ENCODE measurements around the gene CDKN1A.
"Not testable (repeated sequence)": the region's sequence is repeated elsewhere in the genome, so short reads cannot be mapped to it uniquely, and the experiment has no call there.

CDKN1A gene

GRCh38 chr6:36702656-36703055 lies 24.1 kb downstream of the CDKN1A start:
- Histone ChIP-seq H2BK120ac (ENCODE audit: low read depth, low read length) (no peak overlapping the region), H3K4me1 (ENCODE audit: control insufficient read depth, low read depth, low read length) (no peaks in the 10 kb centered on the region), H2BK5ac (ENCODE audit: low read length) (no peak overlapping the region), H2BK15ac (replicated peaks; ENCODE audit: low read depth) (no peak overlapping the region), H3K79me1 (ENCODE audit: low read length) (no peaks in the 10 kb centered on the region), H3K36me3 (ENCODE audit: control insufficient read depth, insufficient read depth, low read length) (no peaks in the 10 kb centered on the region), H3K23ac (ENCODE audit: low read length) (no peak overlapping the region), H3K18ac (ENCODE audit: low read length) (no peak overlapping the region), H3K27ac (ENCODE audit: low read depth, low read length) (no peak overlapping the region), H4K5ac (ENCODE audit: low read length) (no peak overlapping the region), H3K9ac (ENCODE audit: low read length) (no peak overlapping the region), H3K56ac (ENCODE audit: low read length) (no peak overlapping the region), H3K27me3 (ENCODE audit: insufficient read depth, low read length, poor library complexity) (no peaks in the 10 kb centered on the region), H3K79me2 (ENCODE audit: control insufficient read depth, insufficient read depth, low read length) (no peaks in the 10 kb centered on the region), H3K4me2 (ENCODE audit: low read length) (no peak overlapping the region), H4K8ac (ENCODE audit: low read depth, low read length) (no peak overlapping the region), H3K4me3 (ENCODE audit: low read length) (no peak overlapping the region), H2AK5ac (ENCODE audit: low read length) (no peak overlapping the region), H3K4ac (ENCODE audit: low read depth, low read length) (no peak overlapping the region)
- WGBS (ENCODE audit: extremely low coverage, insufficient coverage, low lambda C conversion rate) = no CpG with 5 or more reads among the region's 3 CpGs
- DNase-seq = no peak

DNA sequence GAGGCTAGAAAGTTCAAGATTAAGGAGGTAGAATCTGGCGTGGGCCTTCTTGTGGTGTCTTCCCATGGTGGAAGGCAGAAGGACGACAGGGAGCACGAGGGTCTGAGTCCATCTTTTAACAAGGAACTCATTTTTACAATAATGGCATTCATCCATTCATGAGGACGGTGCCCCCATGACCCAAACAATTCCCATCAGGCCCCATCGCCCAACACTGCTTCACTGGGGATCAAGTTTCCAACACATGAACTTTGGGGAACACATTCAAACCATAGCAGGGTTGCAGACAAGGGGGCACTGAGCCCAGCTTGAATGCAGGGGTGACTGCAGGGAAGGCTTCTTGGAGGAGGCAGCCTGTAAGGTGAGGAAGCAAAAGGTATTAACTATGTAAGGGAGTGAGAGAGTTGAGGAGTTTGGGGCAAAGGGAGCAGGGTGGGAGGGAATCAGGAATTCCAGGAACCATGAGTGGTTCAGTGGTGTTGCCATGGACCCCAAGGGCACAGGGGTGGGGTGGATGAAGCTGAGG lies 24.6 kb downstream of the CDKN1A start:
- Histone ChIP-seq H3K27ac (ENCODE audit: low read depth, low read length) (no peak overlapping the region), H3K9ac (ENCODE audit: low read length) (no peak overlapping the region), H3K4me2 (ENCODE audit: low read length) (no peak overlapping the region), H3K79me1 (ENCODE audit: low read length) (no peaks in the 10 kb centered on the region), H2BK5ac (ENCODE audit: low read length) (no peak overlapping the region), H3K18ac (ENCODE audit: low read length) (no peak overlapping the region), H3K27me3 (ENCODE audit: insufficient read depth, low read length, poor library complexity) (no peaks in the 10 kb centered on the region), H3K56ac (ENCODE audit: low read length) (no peak overlapping the region), H4K8ac (ENCODE audit: low read depth, low read length) (no peak overlapping the region), H2BK120ac (ENCODE audit: low read depth, low read length) (no peak overlapping the region), H3K79me2 (ENCODE audit: control insufficient read depth, insufficient read depth, low read length) (no peaks in the 10 kb centered on the region), H3K36me3 (ENCODE audit: control insufficient read depth, insufficient read depth, low read length) (no peaks in the 10 kb centered on the region), H4K5ac (ENCODE audit: low read length) (no peak overlapping the region), H3K4me1 (ENCODE audit: control insufficient read depth, low read depth, low read length) (no peaks in the 10 kb centered on the region), H3K4me3 (ENCODE audit: low read length) (no peak overlapping the region), H3K4ac (ENCODE audit: low read depth, low read length) (no peak overlapping the region), H3K23ac (ENCODE audit: low read length) (peak overlapping the region; percentile 80), H2BK15ac (replicated peaks; ENCODE audit: low read depth) (no peak overlapping the region), H2AK5ac (ENCODE audit: low read length) (no peak overlapping the region)
- no CpG with 5 or more reads among the region's 5 CpGs for whole genome bisulfite sequencing (ENCODE audit: extremely low coverage, insufficient coverage, low lambda C conversion rate)
- DNase-seq = no peak

DNA sequence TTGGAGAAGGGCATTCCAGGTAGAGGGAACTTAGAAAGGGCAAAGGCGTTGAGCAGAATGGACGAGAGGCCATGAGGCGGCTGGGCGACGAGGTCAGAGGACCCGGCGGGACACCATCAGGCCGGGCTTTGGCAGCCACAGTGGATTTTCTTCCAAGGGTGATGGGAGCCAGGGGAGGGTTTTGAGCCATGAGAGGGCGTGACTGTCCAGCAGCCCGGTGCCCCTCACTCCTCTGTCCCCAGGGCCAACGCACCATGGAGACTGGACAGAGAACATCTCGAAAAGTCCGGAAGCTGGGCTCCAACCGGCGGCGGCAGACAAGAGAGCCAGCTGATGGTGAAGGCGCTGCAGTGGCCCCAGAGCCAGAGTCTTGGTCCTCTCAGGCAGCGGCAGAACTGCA lies 25.5 kb downstream of the CDKN1A start:
- Histone ChIP-seq H3K23ac (ENCODE audit: low read length) (no peak overlapping the region), H4K8ac (ENCODE audit: low read depth, low read length) (no peak overlapping the region), H2BK15ac (replicated peaks; ENCODE audit: low read depth) (no peak overlapping the region), H3K18ac (ENCODE audit: low read length) (no peak overlapping the region), H2AK5ac (ENCODE audit: low read length) (no peak overlapping the region), H3K36me3 (ENCODE audit: control insufficient read depth, insufficient read depth, low read length) (no peaks in the 10 kb centered on the region), H4K5ac (ENCODE audit: low read length) (no peak overlapping the region), H3K79me1 (ENCODE audit: low read length) (no peaks in the 10 kb centered on the region), H3K4me1 (ENCODE audit: control insufficient read depth, low read depth, low read length) (no peaks in the 10 kb centered on the region), H3K4me3 (ENCODE audit: low read length) (no peak overlapping the region), H3K4me2 (ENCODE audit: low read length) (no peak overlapping the region), H2BK5ac (ENCODE audit: low read length) (no peak overlapping the region), H3K56ac (ENCODE audit: low read length) (no peak overlapping the region), H3K27me3 (ENCODE audit: insufficient read depth, low read length, poor library complexity) (no peaks in the 10 kb centered on the region), H3K27ac (ENCODE audit: low read depth, low read length) (no peak overlapping the region), H3K4ac (ENCODE audit: low read depth, low read length) (no peak overlapping the region), H3K9ac (ENCODE audit: low read length) (no peak overlapping the region), H2BK120ac (ENCODE audit: low read depth, low read length) (no peak overlapping the region), H3K79me2 (ENCODE audit: control insufficient read depth, insufficient read depth, low read length) (no peaks in the 10 kb centered on the region)
- DNase-seq = no peak
- WGBS (ENCODE audit: extremely low coverage, insufficient coverage, low lambda C conversion rate) = no CpG with 5 or more reads among the region's 18 CpGs

DNA sequence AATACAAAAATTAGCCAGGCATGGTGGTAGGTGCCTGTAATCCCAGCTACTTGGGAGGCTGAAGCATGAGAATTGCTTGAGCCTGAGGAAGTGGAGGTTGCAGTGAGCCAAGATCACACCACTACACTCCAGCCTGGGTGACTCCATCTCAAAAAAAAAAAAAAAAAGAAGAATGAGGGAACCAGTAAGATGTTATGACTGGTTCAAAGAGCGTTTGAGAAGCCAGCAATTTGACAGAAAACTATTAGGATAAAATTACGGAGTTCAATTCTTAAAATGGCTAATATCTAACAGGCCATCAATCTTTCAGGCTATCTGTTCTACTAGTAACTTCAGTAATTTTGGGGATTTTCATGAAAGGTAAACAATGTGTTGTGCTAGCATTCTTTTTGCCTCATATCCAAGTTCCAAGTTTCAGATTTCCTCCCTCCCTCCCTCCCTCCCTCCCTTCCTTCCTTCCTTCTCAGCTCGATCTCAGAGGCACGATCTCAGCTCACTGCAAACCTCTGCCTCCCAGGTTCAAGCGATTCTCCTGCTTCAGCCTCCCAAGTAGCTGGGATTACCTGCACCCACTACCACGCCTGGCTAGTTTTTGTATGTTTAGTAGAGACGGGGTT lies 26.6 kb downstream of the CDKN1A start:
- no CpG with 5 or more reads among the region's 7 CpGs for WGBS (ENCODE audit: extremely low coverage, insufficient coverage, low lambda C conversion rate)
- not testable (repeated sequence) for DNase-seq

DNA sequence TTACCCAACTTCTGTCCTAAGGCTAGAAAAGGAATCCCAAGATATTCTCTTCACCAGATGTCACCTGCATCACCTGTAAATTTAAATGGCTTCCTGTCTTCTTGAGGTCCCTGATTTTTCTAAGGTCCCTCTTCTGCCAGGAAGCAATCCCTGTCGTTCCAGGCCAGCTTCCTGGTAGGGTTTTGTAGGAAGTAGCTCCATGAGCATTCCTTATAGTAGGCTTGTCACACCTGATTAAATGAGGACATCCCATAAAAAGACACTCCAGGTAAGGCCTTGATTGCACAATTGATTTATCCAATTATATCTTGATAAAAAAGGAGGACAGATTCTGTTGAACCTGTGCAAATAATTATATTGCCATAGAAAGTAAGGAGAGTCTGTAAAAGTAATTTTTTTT lies 27.8 kb downstream of the CDKN1A start:
- no peaks in the 10 kb centered on the region for H3K27me3 ChIP-seq (ENCODE audit: insufficient read depth, low read length, poor library complexity)
- H3K56ac ChIP-seq (ENCODE audit: low read length) = no peak overlapping the region
- WGBS (ENCODE audit: extremely low coverage, insufficient coverage, low lambda C conversion rate) = no CpG with 5 or more reads among the region's 1 CpG
- H3K79me1 ChIP-seq (ENCODE audit: low read length) = no peaks in the 10 kb centered on the region
- no peak overlapping the region for H2BK5ac ChIP-seq (ENCODE audit: low read length)
- H3K4me3 ChIP-seq (ENCODE audit: low read length) = no peak overlapping the region
- no peak overlapping the region for H2BK15ac ChIP-seq (replicated peaks; ENCODE audit: low read depth)
- no peak overlapping the region for H3K9ac ChIP-seq (ENCODE audit: low read length)
- H4K5ac ChIP-seq (ENCODE audit: low read length) = no peak overlapping the region
- H3K18ac ChIP-seq (ENCODE audit: low read length) = no peak overlapping the region
- no peak overlapping the region for H3K23ac ChIP-seq (ENCODE audit: low read length)
- H4K8ac ChIP-seq (ENCODE audit: low read depth, low read length) = no peak overlapping the region
- no peak for DNase-seq
- no peaks in the 10 kb centered on the region for H3K4me1 ChIP-seq (ENCODE audit: control insufficient read depth, low read depth, low read length)
- H3K4me2 ChIP-seq (ENCODE audit: low read length) = no peak overlapping the region
- H2BK120ac ChIP-seq (ENCODE audit: low read depth, low read length) = no peak overlapping the region
- no peaks in the 10 kb centered on the region for H3K79me2 ChIP-seq (ENCODE audit: control insufficient read depth, insufficient read depth, low read length)
- H3K4ac ChIP-seq (ENCODE audit: low read depth, low read length) = no peak overlapping the region
- H3K36me3 ChIP-seq (ENCODE audit: control insufficient read depth, insufficient read depth, low read length) = no peaks in the 10 kb centered on the region
- no peak overlapping the region for H3K27ac ChIP-seq (ENCODE audit: low read depth, low read length)
- no peak overlapping the region for H2AK5ac ChIP-seq (ENCODE audit: low read length)

More for the DNA sequence above, 26.6 kb downstream of the CDKN1A start:
- H3K4ac ChIP-seq (ENCODE audit: low read depth, low read length); H3K23ac ChIP-seq (ENCODE audit: low read length); H2AK5ac ChIP-seq (ENCODE audit: low read length); H2BK120ac ChIP-seq (ENCODE audit: low read depth, low read length); H2BK5ac ChIP-seq (ENCODE audit: low read length); H3K18ac ChIP-seq (ENCODE audit: low read length); H3K36me3 ChIP-seq (ENCODE audit: control insufficient read depth, insufficient read depth, low read length); H3K27me3 ChIP-seq (ENCODE audit: insufficient read depth, low read length, poor library complexity); H3K4me2 ChIP-seq (ENCODE audit: low read length); H3K56ac ChIP-seq (ENCODE audit: low read length); H3K79me2 ChIP-seq (ENCODE audit: control insufficient read depth, insufficient read depth, low read length); H3K9ac ChIP-seq (ENCODE audit: low read length); H3K4me3 ChIP-seq (ENCODE audit: low read length); H2BK15ac ChIP-seq (replicated peaks; ENCODE audit: low read depth); H3K79me1 ChIP-seq (ENCODE audit: low read length); H4K5ac ChIP-seq (ENCODE audit: low read length); H4K8ac ChIP-seq (ENCODE audit: low read depth, low read length); H3K27ac ChIP-seq (ENCODE audit: low read depth, low read length); H3K4me1 ChIP-seq (ENCODE audit: control insufficient read depth, low read depth, low read length): not testable (repeated sequence)

- Histone ChIP-seq H2BK15ac (replicated peaks; ENCODE audit: low read depth) (no peak overlapping the region), H2AK5ac (ENCODE audit: low read length) (no peak overlapping the region), H3K4me3 (ENCODE audit: low read length) (no peak overlapping the region), H3K36me3 (ENCODE audit: control insufficient read depth, insufficient read depth, low read length) (no peaks in the 10 kb centered on the region), H3K23ac (ENCODE audit: low read length) (no peak overlapping the region), H3K79me2 (ENCODE audit: control insufficient read depth, insufficient read depth, low read length) (no peaks in the 10 kb centered on the region), H2BK5ac (ENCODE audit: low read length) (no peak overlapping the region), H4K8ac (ENCODE audit: low read depth, low read length) (no peak overlapping the region), H3K4me2 (ENCODE audit: low read length) (no peak overlapping the region), H4K5ac (ENCODE audit: low read length) (no peak overlapping the region), H3K27ac (ENCODE audit: low read depth, low read length) (no peak overlapping the region), H3K18ac (ENCODE audit: low read length) (no peak overlapping the region), H3K56ac (ENCODE audit: low read length) (no peak overlapping the region), H3K27me3 (ENCODE audit: insufficient read depth, low read length, poor library complexity) (no peaks in the 10 kb centered on the region), H3K9ac (ENCODE audit: low read length) (no peak overlapping the region), H2BK120ac (ENCODE audit: low read depth, low read length) (no peak overlapping the region), H3K4me1 (ENCODE audit: control insufficient read depth, low read depth, low read length) (no peaks in the 10 kb centered on the region), H3K79me1 (ENCODE audit: low read length) (no peaks in the 10 kb centered on the region), H3K4ac (ENCODE audit: low read depth, low read length) (no peak overlapping the region)
- whole genome bisulfite sequencing (ENCODE audit: extremely low coverage, insufficient coverage, low lambda C conversion rate) = no CpG with 5 or more reads among the region's 4 CpGs
- no peak for DNase-seq
Observed at GRCh38 chr6:36712816-36713215, 34.3 kb downstream of the CDKN1A start.

All from mesendoderm (in vitro differentiated cells).